Daoy (cell line): ENCODE measurements around the gene OR13J1. TPM values are rescaled to one million over a fixed set of nuclear protein-coding genes. Genes with fewer than 3 reads are reported as not detected.

ENCODE experiments used
- DNase-seq: peaks from one replicate; pipeline ENCODE4 v3.0.0-alpha.2; 2015; ENCODE audit warnings: low read depth
- total RNA-seq: library from RNA; depleted of rRNA; stranded (reverse); fragments of >200 nt; shearing (Covaris generic); gene quantifications from 2 replicates; pipeline ENCODE4 v1.2.3, GENCODE V29; 2014; rRNA removed

Gene OR13J1
- total RNA-seq, 1 experiment from 2014 or later: not detected

GRCh38 chr9:35834260-35835215 is 35.7 kb downstream of the OR13J1 start:
- no peak for DNase-seq

GRCh38 chr9:35832814-35833213 is 37.4 kb downstream of the OR13J1 start:
- DNase-seq: no peak

GRCh38 chr9:35831040-35831439 is 39.2 kb downstream of the OR13J1 start:
- no peak for DNase-seq

GRCh38 chr9:35829764-35830096 is 40.5 kb downstream of the OR13J1 start:
- DNase-seq: no peak

- DNase-seq: peak; percentile 96
Observed at GRCh38 chr9:35829084-35829763, 41.0 kb downstream of the OR13J1 start, which contains the start of gene TMEM8B. Gene TMEM8B (plus strand): TSS chr9:35829228. CDS start chr9:35829448, 220 bp downstream.

GRCh38 chr9:35828716-35829083 is 41.5 kb downstream of the OR13J1 start, which contains the start of gene FAM221B:
Gene FAM221B (minus strand): TSS chr9:35828732. CDS start chr9:35826161, 2,571 bp downstream.
- no peak for DNase-seq

GRCh38 chr9:35827486-35827885 is 42.7 kb downstream of the OR13J1 start:
- peak; percentile 36 for DNase-seq

GRCh38 chr9:35826071-35826701 is 44.0 kb downstream of the OR13J1 start:
- DNase-seq: peak; percentile 43

GRCh38 chr9:35822926-35823325 is 47.3 kb downstream of the OR13J1 start:
- no peak for DNase-seq

- peak; percentile 48 for DNase-seq
Observed at GRCh38 chr9:35820076-35820475, 50.1 kb downstream of the OR13J1 start.

Other genes starting within 250 kb of the OR13J1 start
- gene SIT1, start 219.5 kb downstream of the OR13J1 start, total RNA-seq: not detected in 2 replicates
- gene RMRP, start 212.4 kb downstream of the OR13J1 start, total RNA-seq: 3,813 and 4,416 TPM in 2 replicates
- gene CCDC107, start 212.1 kb downstream of the OR13J1 start, total RNA-seq: 8.6 and 9.5 TPM in 2 replicates
- gene ARHGEF39, start 205.2 kb downstream of the OR13J1 start, total RNA-seq: 2.9 and 4.2 TPM in 2 replicates
- gene CA9, start 196.5 kb downstream of the OR13J1 start, total RNA-seq: 0.42 TPM in 1 of 2 replicates, not detected in the other
- 793 and 977 TPM in 2 replicates for gene TPM2, start 180.5 kb downstream of the OR13J1 start, total RNA-seq
- 173 and 190 TPM in 2 replicates for gene TLN1, start 138.2 kb downstream of the OR13J1 start, total RNA-seq
- gene CREB3, start 137.7 kb downstream of the OR13J1 start, total RNA-seq: 97.9 and 104 TPM in 2 replicates
- 23.6 and 24.8 TPM in 2 replicates for gene GBA2, start 121.2 kb downstream of the OR13J1 start, total RNA-seq
- 11.7 and 16.3 TPM in 2 replicates for gene RGP1, start 121.1 kb downstream of the OR13J1 start, total RNA-seq
- 0.21 and 0.51 TPM in 2 replicates for gene MSMP, start 116.1 kb downstream of the OR13J1 start, total RNA-seq
- 2.1 and 3.4 TPM in 2 replicates for gene NPR2, start 78.8 kb downstream of the OR13J1 start, total RNA-seq
- 0.57 and 0.65 TPM in 2 replicates for gene SPAG8, start 58.1 kb downstream of the OR13J1 start, total RNA-seq
- gene HINT2, start 55.4 kb downstream of the OR13J1 start, total RNA-seq: 72.7 and 94.8 TPM in 2 replicates
- not detected in 2 replicates for gene FAM221B, start 41.7 kb downstream of the OR13J1 start, total RNA-seq
- 1.1 and 2.0 TPM in 2 replicates for gene TMEM8B, start 41.2 kb downstream of the OR13J1 start, total RNA-seq
- gene HRCT1, start 35.8 kb upstream of the OR13J1 start, total RNA-seq: 1.8 and 3.5 TPM in 2 replicates
- gene SPAAR, start 39.1 kb upstream of the OR13J1 start, total RNA-seq: 0.06 TPM in 1 of 2 replicates, not detected in the other
- not detected in 2 replicates for gene OR2S2, start 87.8 kb upstream of the OR13J1 start, total RNA-seq
- 6.2 and 7.6 TPM in 2 replicates for gene RECK, start 166.5 kb upstream of the OR13J1 start, total RNA-seq